Neural cell (in vitro differentiated cells): ENCODE data around the gene COL4A2. TPM values are rescaled to one million over a fixed set of nuclear protein-coding genes. Genes with fewer than 3 reads are reported as not detected.

Experiments
- H2AFZ ChIP-seq: fragments of 200-600, 300-800 bp; sonication (generic), shearing (Covaris generic); 2 replicates; pipeline ENCODE4 v1.6.0; 2014; ENCODE audit warnings: low read depth, mild to moderate bottlenecking, antibody characterized with exemption, low read length, moderate library complexity
- H3F3A ChIP-seq: fragments of 200-600 bp; shearing (Covaris generic); 2 replicates; pipeline ENCODE4 v1.6.1; 2016; ENCODE audit warnings: mild to moderate bottlenecking, moderate library complexity, mixed read lengths, antibody characterized with exemption, low read length; ENCODE audit not compliant: insufficient read depth, poor library complexity, severe bottlenecking
- H3K27ac ChIP-seq: fragments of 200-600, 300-800 bp; sonication (generic), shearing (Covaris generic); 2 replicates; pipeline ENCODE4 v1.5.1; 2014; ENCODE audit warnings: mild to moderate bottlenecking, low read length, moderate library complexity
- H3K27me3 ChIP-seq: fragments of 300-800, 200-600 bp; sonication (generic), shearing (Covaris generic); 2 replicates; pipeline ENCODE4 v1.6.0; 2014; ENCODE audit warnings: mild to moderate bottlenecking, low read depth, low read length, moderate library complexity; ENCODE audit not compliant: insufficient read depth
- H3K36me3 ChIP-seq: fragments of 300-800, 200-600 bp; sonication (generic), shearing (Covaris generic); 2 replicates; pipeline ENCODE4 v1.5.1; 2014; ENCODE audit warnings: mild to moderate bottlenecking, antibody characterized with exemption, low read length, moderate library complexity; ENCODE audit not compliant: insufficient read depth
- H3K4me2 ChIP-seq: fragments of 300-800, 200-600 bp; sonication (generic), shearing (Covaris generic); 2 replicates; pipeline ENCODE4 v1.6.0; 2014; ENCODE audit warnings: mild to moderate bottlenecking, low read length
- H3K4me3 ChIP-seq: fragments of 300-800, 200-600 bp; sonication (generic), shearing (Covaris generic); 2 replicates; pipeline ENCODE4 v1.5.1; 2014; ENCODE audit warnings: mild to moderate bottlenecking, low read length, moderate library complexity
- H3K79me2 ChIP-seq: fragments of 200-600 bp; shearing (Covaris generic); replicated peaks from 2 replicates; pipeline ENCODE4 v1.6.0; 2014; ENCODE audit warnings: mild to moderate bottlenecking, low read length, moderate library complexity; ENCODE audit not compliant: insufficient read depth
- H3K9ac ChIP-seq: fragments of 300-800, 200-600 bp; sonication (generic), shearing (Covaris generic); 2 replicates; pipeline ENCODE4 v1.6.1; 2016; ENCODE audit warnings: mild to moderate bottlenecking, low read length, mixed read lengths
- H3K9me2 ChIP-seq: fragments of 200-600 bp; shearing (Covaris generic); 2 replicates; pipeline ENCODE4 v1.6.1; 2016; ENCODE audit warnings: mild to moderate bottlenecking, low read length, mixed read lengths; ENCODE audit not compliant: insufficient read depth
- H3K9me3 ChIP-seq: fragments of 200-600, 300-800 bp; sonication (generic), shearing (Covaris generic); 2 replicates; pipeline ENCODE4 v1.6.1; 2016; ENCODE audit warnings: mild to moderate bottlenecking, mixed run types, low read length, moderate library complexity, mixed read lengths
- H4K20me1 ChIP-seq: fragments of 200-600 bp; shearing (Covaris generic); 2 replicates; pipeline ENCODE4 v1.6.1; 2016; ENCODE audit warnings: mild to moderate bottlenecking, mixed run types; ENCODE audit not compliant: insufficient read depth
- CTCF ChIP-seq: fragments of 450-650 bp; IDR thresholded peaks from 2 replicates; pipeline ENCODE4 v1.5.1; 2014; ENCODE audit warnings: antibody characterized with exemption, mild to moderate bottlenecking, moderate library complexity; ENCODE audit not compliant: poor library complexity, severe bottlenecking
- EP300 ChIP-seq: fragments of 450-650 bp; conservative IDR thresholded peaks from 2 replicates; pipeline ENCODE4 v1.6.1; 2014; ENCODE audit warnings: antibody characterized with exemption, mild to moderate bottlenecking, moderate library complexity; ENCODE audit not compliant: poor library complexity, severe bottlenecking
- EZH2 ChIP-seq: fragments of 200-600, 300-800 bp; shearing (Covaris generic), sonication (generic); IDR thresholded peaks from 2 replicates; pipeline ENCODE4 v1.6.1; 2014; ENCODE audit warnings: antibody characterized with exemption, low read length, borderline replicate concordance, mild to moderate bottlenecking; ENCODE audit not compliant: insufficient read depth, poor library complexity, severe bottlenecking
- MXI1 ChIP-seq: fragments of 450-650 bp; conservative IDR thresholded peaks from 2 replicates; pipeline ENCODE4 v1.6.1; 2014; ENCODE audit warnings: antibody characterized with exemption, mild to moderate bottlenecking; ENCODE audit not compliant: poor library complexity, severe bottlenecking
- POLR2AphosphoS5 ChIP-seq: IDR thresholded peaks from 2 replicates; pipeline ENCODE4 v1.6.1; 2012
- RAD21 ChIP-seq: fragments of 450-650 bp; conservative IDR thresholded peaks from 2 replicates; pipeline ENCODE4 v1.6.1; 2014; ENCODE audit warnings: antibody characterized with exemption, mild to moderate bottlenecking, moderate library complexity
- SMC3 ChIP-seq: fragments of 450-650 bp; conservative IDR thresholded peaks from 2 replicates; pipeline ENCODE4 v1.6.1; 2014; ENCODE audit warnings: antibody characterized with exemption, mild to moderate bottlenecking, moderate library complexity; ENCODE audit not compliant: poor library complexity
- TAF1 ChIP-seq: IDR thresholded peaks from 2 replicates; pipeline ENCODE4 v1.6.1; 2012; ENCODE audit warnings: low read depth
- polyA plus RNA-seq: library from polyadenylated mRNA; depleted of rRNA; stranded (reverse); fragments of >200 nt; gene quantifications from 2 replicates; pipeline ENCODE4 v1.2.3, GENCODE V29; 2014
- TF ChIP-seq, protein P1 (sequence below): IDR thresholded peaks from 2 replicates; pipeline ENCODE4 v1.6.1; 2012; ENCODE audit warnings: borderline replicate concordance

Gene COL4A2
- polyA plus RNA-seq, 1 donor from 2014 or later, result 30.8 TPM

DNA sequence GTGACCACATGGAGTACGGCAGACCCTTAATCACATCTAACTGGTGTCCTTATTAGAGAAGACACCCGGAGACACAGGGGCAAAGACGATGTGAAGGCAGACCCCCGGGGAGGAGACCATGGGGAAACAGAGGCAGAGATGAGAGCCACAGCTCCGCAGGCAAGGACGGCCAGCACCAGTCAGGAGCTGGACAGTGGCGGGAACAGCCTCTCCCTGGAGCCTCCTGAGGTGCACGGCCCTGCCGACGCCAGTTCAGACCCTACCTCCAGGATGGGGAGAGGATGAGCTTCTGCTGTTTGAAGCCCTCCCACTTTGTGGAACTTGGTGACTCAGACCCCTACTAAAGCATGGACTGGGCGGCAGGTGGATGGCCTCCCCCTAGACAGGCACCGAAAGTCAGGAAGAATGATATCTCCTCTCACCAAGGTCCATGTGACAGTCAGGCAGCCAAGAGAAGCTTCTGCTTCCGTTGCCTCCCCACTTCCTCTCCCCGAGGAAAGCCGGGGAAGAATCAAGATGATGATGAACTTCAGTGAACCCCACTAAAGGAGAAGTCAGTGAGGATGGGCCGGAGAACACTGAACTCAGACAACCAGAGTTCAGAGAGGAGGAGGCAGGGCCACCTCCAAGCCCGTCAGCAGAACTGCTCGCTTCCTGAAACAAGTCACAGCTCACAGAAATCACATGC is 229.1 kb downstream of the COL4A2 start:
- Histone ChIP-seq H3K9ac (no peak overlapping the region), H3K9me3 (no peaks in the 10 kb centered on the region), H3F3A (no peaks in the 10 kb centered on the region), H3K4me2 (no peak overlapping the region), H3K27me3 (no peaks in the 10 kb centered on the region), H4K20me1 (no peaks in the 10 kb centered on the region), H3K4me3 (no peak overlapping the region), H3K9me2 (no peaks in the 10 kb centered on the region), H2AFZ (no peak overlapping the region), H3K79me2 (no peaks in the 10 kb centered on the region), H3K36me3 (no peaks in the 10 kb centered on the region), H3K27ac (no peak overlapping the region)
- no peak for TF ChIP-seq SMC3
- no peak for TF ChIP-seq EP300
- TF ChIP-seq, protein P1, sequence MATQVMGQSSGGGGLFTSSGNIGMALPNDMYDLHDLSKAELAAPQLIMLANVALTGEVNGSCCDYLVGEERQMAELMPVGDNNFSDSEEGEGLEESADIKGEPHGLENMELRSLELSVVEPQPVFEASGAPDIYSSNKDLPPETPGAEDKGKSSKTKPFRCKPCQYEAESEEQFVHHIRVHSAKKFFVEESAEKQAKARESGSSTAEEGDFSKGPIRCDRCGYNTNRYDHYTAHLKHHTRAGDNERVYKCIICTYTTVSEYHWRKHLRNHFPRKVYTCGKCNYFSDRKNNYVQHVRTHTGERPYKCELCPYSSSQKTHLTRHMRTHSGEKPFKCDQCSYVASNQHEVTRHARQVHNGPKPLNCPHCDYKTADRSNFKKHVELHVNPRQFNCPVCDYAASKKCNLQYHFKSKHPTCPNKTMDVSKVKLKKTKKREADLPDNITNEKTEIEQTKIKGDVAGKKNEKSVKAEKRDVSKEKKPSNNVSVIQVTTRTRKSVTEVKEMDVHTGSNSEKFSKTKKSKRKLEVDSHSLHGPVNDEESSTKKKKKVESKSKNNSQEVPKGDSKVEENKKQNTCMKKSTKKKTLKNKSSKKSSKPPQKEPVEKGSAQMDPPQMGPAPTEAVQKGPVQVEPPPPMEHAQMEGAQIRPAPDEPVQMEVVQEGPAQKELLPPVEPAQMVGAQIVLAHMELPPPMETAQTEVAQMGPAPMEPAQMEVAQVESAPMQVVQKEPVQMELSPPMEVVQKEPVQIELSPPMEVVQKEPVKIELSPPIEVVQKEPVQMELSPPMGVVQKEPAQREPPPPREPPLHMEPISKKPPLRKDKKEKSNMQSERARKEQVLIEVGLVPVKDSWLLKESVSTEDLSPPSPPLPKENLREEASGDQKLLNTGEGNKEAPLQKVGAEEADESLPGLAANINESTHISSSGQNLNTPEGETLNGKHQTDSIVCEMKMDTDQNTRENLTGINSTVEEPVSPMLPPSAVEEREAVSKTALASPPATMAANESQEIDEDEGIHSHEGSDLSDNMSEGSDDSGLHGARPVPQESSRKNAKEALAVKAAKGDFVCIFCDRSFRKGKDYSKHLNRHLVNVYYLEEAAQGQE, result no peak
- no peak for TF ChIP-seq TAF1
- TF ChIP-seq EZH2, result no peak
- TF ChIP-seq MXI1, result no peak
- no peak for TF ChIP-seq POLR2AphosphoS5
- no peak for TF ChIP-seq RAD21
- TF ChIP-seq CTCF, result no peak

GRCh38 chr13:110538632-110539031 is 231.5 kb downstream of the COL4A2 start:
- no peak overlapping the region for H2AFZ ChIP-seq
- no peak overlapping the region for H3K9ac ChIP-seq
- no peaks in the 10 kb centered on the region for H3K36me3 ChIP-seq
- no peaks in the 10 kb centered on the region for H3K9me3 ChIP-seq
- H3K27ac ChIP-seq, result no peak overlapping the region
- no peaks in the 10 kb centered on the region for H4K20me1 ChIP-seq
- H3K4me3 ChIP-seq, result no peak overlapping the region
- no peaks in the 10 kb centered on the region for H3K9me2 ChIP-seq
- TF ChIP-seq EZH2 (no peak), RAD21 (no peak), MXI1 (no peak), POLR2AphosphoS5 (no peak), TAF1 (no peak), CTCF (no peak), SMC3 (no peak), EP300 (no peak)
- TF ChIP-seq, protein P1, result no peak
- no peaks in the 10 kb centered on the region for H3F3A ChIP-seq
- no peak overlapping the region for H3K4me2 ChIP-seq
- H3K27me3 ChIP-seq, result no peaks in the 10 kb centered on the region
- no peaks in the 10 kb centered on the region for H3K79me2 ChIP-seq
